Activated CD8-positive, alpha-beta memory T cell treated with anti-CD3 and anti-CD28 coated beads, Interleukin-2, amount 50 U/mL, for 24 hours (primary cell): ENCODE measurements around the gene CELA3B.
"Not testable (repeated sequence)": the region's sequence is repeated elsewhere in the genome, so short reads cannot be mapped to it uniquely, and the experiment has no call there.

Source experiments
- DNase-seq: peaks from one replicate; pipeline ENCODE4 v3.0.0-alpha.2; 2020; ENCODE audit errors: extremely low read depth

CELA3B gene

DNA sequence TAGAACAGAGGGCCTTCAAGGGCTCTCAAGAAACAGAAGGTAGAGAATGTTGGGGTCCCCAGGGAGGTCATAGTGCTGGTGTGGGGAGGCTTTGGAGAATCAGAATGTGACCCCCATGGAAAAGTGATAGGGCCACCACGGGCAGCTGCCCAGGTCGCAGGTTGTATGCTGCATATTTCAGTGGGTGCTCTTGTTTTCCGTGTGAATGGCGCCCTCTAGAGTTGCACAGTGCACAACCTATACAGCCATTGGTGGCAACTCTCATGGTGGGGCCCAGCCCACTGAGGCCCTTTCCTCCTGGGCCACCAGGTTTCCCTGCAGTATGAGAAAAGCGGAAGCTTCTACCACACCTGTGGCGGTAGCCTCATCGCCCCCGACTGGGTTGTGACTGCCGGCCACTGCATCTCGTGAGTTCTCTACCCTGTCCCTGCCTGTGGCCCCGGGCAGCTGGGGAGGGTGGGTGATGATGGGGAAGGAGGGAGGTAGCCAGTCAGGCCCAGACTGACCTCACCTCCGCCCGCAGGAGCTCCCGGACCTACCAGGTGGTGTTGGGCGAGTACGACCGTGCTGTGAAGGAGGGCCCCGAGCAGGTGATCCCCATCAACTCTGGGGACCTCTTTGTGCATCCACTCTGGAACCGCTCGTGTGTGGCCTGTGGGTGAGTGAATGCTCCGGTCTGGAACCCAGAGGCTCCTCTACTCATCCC is 3.8 kb downstream of the CELA3B start:
- DNase-seq, result not testable (repeated sequence)

DNA sequence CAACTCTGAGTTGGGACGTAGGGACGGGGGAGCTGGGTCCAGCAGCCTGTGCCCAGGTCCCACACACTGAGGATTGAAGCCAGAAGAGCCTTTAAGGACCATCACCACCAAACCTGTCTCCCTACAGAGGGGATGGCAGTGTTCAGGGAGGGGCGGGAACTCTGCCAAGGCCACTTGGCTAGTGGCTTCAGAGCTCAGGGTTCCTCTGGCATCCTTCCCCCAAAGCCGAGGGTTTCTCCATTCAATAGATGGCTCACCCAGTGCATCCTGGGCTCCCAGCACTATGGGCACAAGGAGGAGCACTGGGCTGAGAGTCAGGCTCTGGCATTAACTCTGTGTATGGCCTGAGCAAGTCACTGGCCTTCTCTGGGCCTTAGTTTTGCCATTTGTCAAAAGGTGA is 4.4 kb downstream of the CELA3B start:
- DNase-seq, result not testable (repeated sequence)

DNA sequence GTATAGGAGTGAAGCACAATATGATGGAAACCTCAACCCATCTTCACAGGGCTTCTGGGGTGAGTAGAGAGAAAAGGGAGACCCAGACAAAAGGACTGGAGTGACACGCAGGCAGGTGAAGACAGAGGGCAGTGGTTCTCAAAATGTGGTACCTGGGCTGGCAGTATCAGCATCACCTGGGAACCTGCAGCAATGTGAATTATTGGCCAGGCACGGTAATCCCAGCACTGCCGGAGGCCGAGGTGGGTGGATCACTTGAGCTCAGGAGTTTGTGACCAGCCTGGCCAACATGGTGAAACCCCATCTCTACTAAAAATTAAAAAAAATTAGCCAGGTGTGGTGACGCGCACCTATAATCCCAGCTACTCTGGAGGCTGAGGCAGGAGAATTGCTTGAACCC is 5.3 kb downstream of the CELA3B start:
- DNase-seq, result not testable (repeated sequence)

- not testable (repeated sequence) for DNase-seq
These were observed 6.7 kb downstream of the CELA3B start for GRCh38 chr1:21983539-21983938.

GRCh38 chr1:21985893-21986292 is 9.1 kb downstream of the CELA3B start:
- DNase-seq, result not testable (repeated sequence)

DNA sequence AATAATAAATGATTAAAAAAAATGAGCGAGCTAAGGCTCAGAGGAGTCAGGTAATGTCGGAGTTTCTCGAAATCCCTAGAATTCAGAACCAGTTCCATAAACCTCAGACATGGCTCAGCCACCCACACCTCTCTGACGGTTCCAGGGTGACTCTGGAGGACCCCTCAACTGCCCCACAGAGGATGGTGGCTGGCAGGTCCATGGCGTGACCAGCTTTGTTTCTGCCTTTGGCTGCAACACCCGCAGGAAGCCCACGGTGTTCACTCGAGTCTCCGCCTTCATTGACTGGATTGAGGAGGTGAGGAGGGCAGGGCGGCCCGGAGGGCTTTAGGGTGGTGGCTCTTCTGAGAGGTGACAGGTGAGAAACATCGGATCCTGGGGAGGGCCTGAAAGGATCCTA is 9.6 kb downstream of the CELA3B start:
- not testable (repeated sequence) for DNase-seq

- DNase-seq, result not testable (repeated sequence)
These were observed 13.0 kb downstream of the CELA3B start for GRCh38 chr1:21989672-21990393.

GRCh38 chr1:21992186-21992585 is 15.4 kb downstream of the CELA3B start:
- DNase-seq, result not testable (repeated sequence)

- DNase-seq, result not testable (repeated sequence)
These were observed 17.9 kb downstream of the CELA3B start for GRCh38 chr1:21994716-21995115.

- not testable (repeated sequence) for DNase-seq
These were observed 19.8 kb downstream of the CELA3B start for GRCh38 chr1:21996663-21996970.

- DNase-seq, result not testable (repeated sequence)
These were observed 21.2 kb downstream of the CELA3B start for GRCh38 chr1:21997891-21998623.

DNA sequence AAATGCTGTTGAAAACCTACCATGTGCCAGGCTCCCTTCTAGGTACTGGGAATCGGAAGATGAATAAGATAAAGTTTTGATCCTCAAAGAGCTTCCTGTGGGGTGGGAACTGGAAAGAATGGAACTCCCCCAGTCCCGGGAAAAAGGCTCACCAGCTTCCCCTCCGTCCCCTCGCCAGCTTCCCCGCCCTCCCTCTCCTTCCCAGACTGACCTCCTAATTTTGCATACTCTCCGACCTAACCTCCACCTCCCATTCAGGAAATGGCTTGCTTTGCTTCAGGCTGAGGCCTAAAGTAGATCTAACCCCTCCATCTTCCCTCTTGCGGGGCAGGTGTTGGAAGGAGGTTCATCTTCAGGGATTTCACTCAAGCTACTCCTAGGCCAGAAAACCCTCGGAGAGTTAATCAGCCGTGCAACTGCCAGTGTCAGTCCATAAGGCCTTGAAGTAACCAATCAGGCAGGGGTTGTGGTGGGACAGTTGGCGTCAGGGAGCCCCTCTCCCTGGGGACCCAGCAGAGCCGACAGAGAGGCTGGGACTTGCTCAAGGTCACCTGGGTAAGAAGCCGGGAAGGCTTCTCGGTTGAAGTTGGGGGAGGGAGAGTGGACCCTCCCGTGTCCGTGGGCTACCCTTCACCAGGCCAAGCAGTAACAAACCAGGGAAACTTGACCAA is 21.9 kb downstream of the CELA3B start:
- not testable (repeated sequence) for DNase-seq

DNA sequence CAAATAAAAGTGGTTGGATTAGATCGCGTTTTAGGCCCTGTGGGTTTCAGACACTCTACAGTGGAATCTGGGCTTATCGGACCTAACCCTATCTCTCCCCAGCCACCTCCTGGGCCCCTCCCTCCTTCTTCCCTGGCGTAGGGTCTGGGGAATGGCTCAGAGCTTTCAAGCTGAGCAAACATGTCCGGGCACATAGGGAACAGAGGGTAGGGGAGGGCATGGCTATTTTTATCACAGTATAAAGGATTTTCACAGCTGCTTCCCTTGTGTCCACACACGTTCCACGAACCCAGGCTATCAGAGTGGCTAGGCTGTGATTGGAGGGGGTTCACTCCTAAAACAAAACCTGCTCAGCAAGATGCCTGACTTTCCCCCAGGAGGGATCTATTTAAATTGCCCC is 22.8 kb downstream of the CELA3B start:
- DNase-seq, result not testable (repeated sequence)

- DNase-seq, result no peak
These were observed 24.6 kb downstream of the CELA3B start, which contains the start of gene CELA3A for GRCh38 chr1:22001409-22001808. CELA3A (plus strand) TSS chr1:22001657; CDS start chr1:22001675, 18 bp downstream.

DNA sequence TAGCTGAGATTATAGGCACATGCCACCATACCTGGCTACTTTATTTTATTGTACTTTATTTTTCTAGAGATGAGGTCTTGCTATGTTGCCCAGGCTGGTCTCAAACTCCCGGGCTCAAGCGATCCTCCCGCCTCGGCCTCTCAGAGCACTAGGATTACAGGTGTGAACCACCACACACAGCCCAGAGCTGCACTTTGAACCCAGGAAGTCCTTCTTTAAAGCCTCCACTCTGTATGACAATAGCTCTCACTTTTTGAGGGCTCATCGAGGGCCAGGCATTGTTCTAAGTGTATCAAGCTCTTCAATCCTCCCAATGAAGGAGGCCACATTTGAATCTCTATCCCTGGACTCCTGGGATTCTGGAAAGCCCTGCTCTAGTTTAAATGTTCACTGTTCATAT is 25.6 kb downstream of the CELA3B start:
- DNase-seq, result not testable (repeated sequence)

- not testable (repeated sequence) for DNase-seq
These were observed 26.1 kb downstream of the CELA3B start for GRCh38 chr1:22002875-22003274.

GRCh38 chr1:22003959-22004358 is 27.1 kb downstream of the CELA3B start:
- DNase-seq, result not testable (repeated sequence)

DNA sequence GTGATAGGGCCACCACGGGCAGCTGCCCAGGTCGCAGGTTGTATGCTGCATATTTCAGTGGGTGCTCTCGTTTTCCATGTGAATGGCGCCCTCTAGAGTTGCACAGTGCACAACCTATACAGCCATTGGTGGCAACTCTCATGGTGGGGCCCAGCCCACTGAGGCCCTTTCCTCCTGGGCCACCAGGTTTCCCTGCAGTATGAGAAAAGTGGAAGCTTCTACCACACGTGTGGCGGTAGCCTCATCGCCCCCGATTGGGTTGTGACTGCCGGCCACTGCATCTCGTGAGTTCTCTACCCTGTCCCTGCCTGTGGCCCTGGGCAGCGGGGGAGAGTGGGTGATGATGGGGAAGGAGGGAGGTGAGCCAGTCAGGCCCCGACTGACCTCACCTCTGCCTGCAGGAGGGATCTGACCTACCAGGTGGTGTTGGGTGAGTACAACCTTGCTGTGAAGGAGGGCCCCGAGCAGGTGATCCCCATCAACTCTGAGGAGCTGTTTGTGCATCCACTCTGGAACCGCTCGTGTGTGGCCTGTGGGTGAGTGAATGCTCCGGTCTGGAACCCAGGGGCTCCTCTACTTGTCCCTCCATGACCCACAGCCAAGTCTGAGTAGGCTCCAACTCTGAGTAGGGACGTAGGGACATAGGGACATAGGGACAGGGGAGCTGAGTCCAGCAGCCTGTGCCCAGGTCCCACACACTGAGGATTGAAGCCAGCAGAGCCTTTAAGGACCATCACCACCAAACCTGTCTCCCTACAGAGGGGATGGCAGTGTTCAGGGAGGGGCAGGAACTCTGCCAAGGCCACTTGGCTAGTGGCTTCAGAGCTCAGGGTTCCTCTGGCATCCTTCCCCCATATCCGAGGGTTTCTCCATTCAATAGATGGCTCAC is 28.7 kb downstream of the CELA3B start:
- not testable (repeated sequence) for DNase-seq

GRCh38 chr1:22006736-22007135 is 29.9 kb downstream of the CELA3B start:
- not testable (repeated sequence) for DNase-seq

GRCh38 chr1:22007262-22007661 is 30.4 kb downstream of the CELA3B start:
- DNase-seq, result not testable (repeated sequence)

GRCh38 chr1:22009566-22009965 is 32.7 kb downstream of the CELA3B start:
- not testable (repeated sequence) for DNase-seq
